Suprapubic skin (tissue), 4 donors: ENCODE measurements around the gene PTPN14.

Source experiments
- EP300 ChIP-seq: sonication (generic); formaldehyde crosslinking; IDR thresholded peaks from one replicate; pipeline ENCODE4 v1.6.1; 2017; ENCODE audit warnings: antibody characterized with exemption
- POLR2A ChIP-seq, 2 donors: fragments of 450-650 bp; IDR thresholded peaks; one replicate each; pipeline ENCODE4 v1.6.1; 2017; ENCODE audit warnings: antibody characterized with exemption in 2 of 2, mild to moderate bottlenecking in 2 of 2, moderate library complexity in 2 of 2
- POLR2AphosphoS5 ChIP-seq, 3 donors: sonication (generic); formaldehyde crosslinking; IDR thresholded peaks; one replicate each; pipeline ENCODE4 v1.6.1; 2017; ENCODE audit warnings: antibody characterized with exemption in 3 of 3
- TF ChIP-seq, protein P1 (sequence below), 2 donors: fragments of 200-600 bp in 1 of 2; fragments of 450-650 bp in 1 of 2; sonication (generic) in 1 of 2; IDR thresholded peaks; one replicate each; pipeline ENCODE4 v1.5.1; 2016 to 2019; ENCODE audit warnings: antibody characterized with exemption in 2 of 2, mild to moderate bottlenecking in 1 of 2, moderate library complexity in 1 of 2

GRCh38 chr1:214506972-214507431, 44.4 kb downstream of the PTPN14 start:
- TF ChIP-seq, protein P1, sequence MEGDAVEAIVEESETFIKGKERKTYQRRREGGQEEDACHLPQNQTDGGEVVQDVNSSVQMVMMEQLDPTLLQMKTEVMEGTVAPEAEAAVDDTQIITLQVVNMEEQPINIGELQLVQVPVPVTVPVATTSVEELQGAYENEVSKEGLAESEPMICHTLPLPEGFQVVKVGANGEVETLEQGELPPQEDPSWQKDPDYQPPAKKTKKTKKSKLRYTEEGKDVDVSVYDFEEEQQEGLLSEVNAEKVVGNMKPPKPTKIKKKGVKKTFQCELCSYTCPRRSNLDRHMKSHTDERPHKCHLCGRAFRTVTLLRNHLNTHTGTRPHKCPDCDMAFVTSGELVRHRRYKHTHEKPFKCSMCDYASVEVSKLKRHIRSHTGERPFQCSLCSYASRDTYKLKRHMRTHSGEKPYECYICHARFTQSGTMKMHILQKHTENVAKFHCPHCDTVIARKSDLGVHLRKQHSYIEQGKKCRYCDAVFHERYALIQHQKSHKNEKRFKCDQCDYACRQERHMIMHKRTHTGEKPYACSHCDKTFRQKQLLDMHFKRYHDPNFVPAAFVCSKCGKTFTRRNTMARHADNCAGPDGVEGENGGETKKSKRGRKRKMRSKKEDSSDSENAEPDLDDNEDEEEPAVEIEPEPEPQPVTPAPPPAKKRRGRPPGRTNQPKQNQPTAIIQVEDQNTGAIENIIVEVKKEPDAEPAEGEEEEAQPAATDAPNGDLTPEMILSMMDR (IDR thresholded peaks at IDR 0.05), result no peak
- TF ChIP-seq POLR2A (IDR thresholded peaks at IDR 0.05) (no peak), EP300 (no peak), POLR2AphosphoS5 (IDR thresholded peaks at IDR 0.05) (no peak)
